ENCODE measurements around the gene KRTAP29-1.

KRTAP29-1 gene

GRCh38 chr17:41327411-41328120, 24.9 kb upstream of the KRTAP29-1 start:
- DNase-seq: no peak

GRCh38 chr17:41326173-41327145, 23.8 kb upstream of the KRTAP29-1 start:
- DNase-seq: peak; percentile 23

- DNase-seq: no peak
Observed at GRCh38 chr17:41325611-41326010, 23.0 kb upstream of the KRTAP29-1 start.

- DNase-seq: no peak
Observed at GRCh38 chr17:41325126-41325525, 22.5 kb upstream of the KRTAP29-1 start.

GRCh38 chr17:41324180-41325075, 21.8 kb upstream of the KRTAP29-1 start:
- no peak for DNase-seq

- no peak for DNase-seq
Observed at GRCh38 chr17:41322903-41323895, 20.5 kb upstream of the KRTAP29-1 start.

- DNase-seq: peak; percentile 35
Observed at GRCh38 chr17:41322094-41322902, 19.6 kb upstream of the KRTAP29-1 start.

- DNase-seq: no peak
Observed at GRCh38 chr17:41318231-41318630, 15.6 kb upstream of the KRTAP29-1 start.

- DNase-seq: no peak
Observed at GRCh38 chr17:41315814-41316445, 13.3 kb upstream of the KRTAP29-1 start.

GRCh38 chr17:41315204-41315794, 12.6 kb upstream of the KRTAP29-1 start, which contains the start of gene KRTAP17-1:
Gene KRTAP17-1 (minus strand): TSS chr17:41315710. CDS start chr17:41315650, 60 bp downstream.
- no peak for DNase-seq

GRCh38 chr17:41311111-41311510, 8.5 kb upstream of the KRTAP29-1 start:
- DNase-seq: no peak

GRCh38 chr17:41308918-41309359, 6.3 kb upstream of the KRTAP29-1 start, which contains the start of gene KRTAP16-1:
Gene KRTAP16-1 (minus strand): TSS chr17:41309309. CDS start chr17:41309253, 56 bp downstream.
- DNase-seq: no peak

GRCh38 chr17:41308251-41308917, 5.7 kb upstream of the KRTAP29-1 start:
- peak; percentile 41 for DNase-seq

GRCh38 chr17:41307647-41308046, 5.0 kb upstream of the KRTAP29-1 start:
- DNase-seq: no peak

GRCh38 chr17:41304091-41304490, 1.4 kb upstream of the KRTAP29-1 start:
- DNase-seq: no peak

GRCh38 chr17:41302981-41303380, 330 bp upstream of the KRTAP29-1 start:
- DNase-seq: no peak

- no peak for DNase-seq
Observed at GRCh38 chr17:41301204-41301790, 1.4 kb downstream of the KRTAP29-1 start.

- no peak for DNase-seq
Observed at GRCh38 chr17:41298458-41299135, 4.1 kb downstream of the KRTAP29-1 start.

Measured in MV-4-11 (cell line).